NCI-H2171 (cell line): ENCODE measurements around the gene PLPPR3.
A peak's percentile ranks its signal among the peaks of the same experiment; 100 is the strongest.
"Not testable (repeated sequence)": the region's sequence is repeated elsewhere in the genome, so short reads cannot be mapped to it uniquely, and the experiment has no call there.

Experiments
- DNase-seq: peaks from one replicate; lab custom pipeline; 2025; lab: John Stamatoyannopoulos, UW

Gene PLPPR3

DNA sequence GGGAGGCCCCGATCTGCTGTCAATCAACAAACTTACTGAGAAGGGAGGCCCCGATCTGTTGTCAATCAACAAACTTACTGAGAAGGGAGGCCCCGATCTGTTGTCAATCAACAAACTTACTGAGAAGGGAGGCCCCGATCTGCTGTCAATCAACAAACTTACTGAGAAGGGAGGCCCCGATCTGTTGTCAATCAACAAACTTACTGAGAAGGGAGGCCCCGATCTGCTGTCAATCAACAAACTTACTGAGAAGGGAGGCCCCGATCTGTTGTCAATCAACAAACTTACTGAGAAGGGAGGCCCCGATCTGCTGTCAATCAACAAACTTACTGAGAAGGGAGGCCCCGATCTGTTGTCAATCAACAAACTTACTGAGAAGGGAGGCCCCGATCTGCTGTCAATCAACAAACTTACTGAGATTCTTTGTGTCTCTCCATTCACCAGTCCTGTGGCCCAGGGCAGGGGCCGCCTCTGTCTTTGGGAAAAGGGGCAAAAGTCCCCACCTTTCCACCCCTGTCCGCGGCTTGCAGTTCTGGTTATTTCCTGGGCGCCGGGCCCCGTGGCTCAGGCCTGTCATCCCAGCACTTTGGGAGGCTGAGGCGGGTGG is 32.0 kb upstream of the PLPPR3 start:
- DNase-seq: not testable (repeated sequence)

DNA sequence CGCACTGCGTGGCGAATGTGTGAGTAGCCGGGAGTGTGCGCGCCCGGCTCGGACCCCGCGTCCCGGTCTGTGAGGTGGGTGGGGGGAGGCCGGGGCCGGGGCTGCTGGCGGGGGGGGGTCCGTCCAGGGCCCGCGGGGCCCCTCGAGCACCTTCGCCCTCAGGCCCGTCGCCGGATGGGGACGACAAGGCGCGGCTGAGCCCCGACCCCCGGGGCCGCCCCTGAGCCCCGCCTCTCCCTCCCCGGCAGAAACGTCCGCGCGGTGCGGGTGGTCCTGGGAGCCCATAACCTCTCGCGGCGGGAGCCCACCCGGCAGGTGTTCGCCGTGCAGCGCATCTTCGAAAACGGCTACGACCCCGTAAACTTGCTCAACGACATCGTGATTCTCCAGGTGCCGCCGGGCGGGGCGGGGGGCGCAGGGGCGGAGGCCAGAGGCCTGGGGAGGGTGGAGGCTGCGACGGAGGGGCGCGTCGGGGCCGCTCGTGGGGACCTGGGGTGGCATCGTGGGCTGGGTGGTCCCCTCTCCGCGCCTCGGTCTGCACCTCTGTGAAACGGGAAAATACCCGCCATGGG is 31.3 kb upstream of the PLPPR3 start:
- DNase-seq: no peak

- no peak for DNase-seq
These were observed 30.6 kb upstream of the PLPPR3 start, which contains the start of gene ELANE for GRCh38 chr19:852136-853013. Gene ELANE (plus strand): TSS chr19:852303. CDS start chr19:852329, 26 bp downstream.

DNA sequence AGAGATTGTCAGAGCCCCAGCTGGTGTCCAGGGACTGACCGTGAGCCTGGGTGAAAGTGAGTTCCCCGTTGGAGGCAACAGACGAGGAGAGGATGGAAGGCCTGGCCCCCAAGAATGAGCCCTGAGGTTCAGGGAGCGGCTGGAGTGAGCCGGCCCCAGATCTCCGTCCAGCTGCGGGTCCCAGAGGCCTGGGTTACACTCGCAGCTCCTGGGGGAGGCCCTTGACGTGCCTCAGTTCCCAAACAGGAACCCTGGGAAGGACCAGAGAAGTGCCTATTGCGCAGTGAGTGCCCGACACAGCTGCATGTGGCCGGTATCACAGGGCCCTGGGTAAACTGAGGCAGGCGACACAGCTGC is 29.2 kb upstream of the PLPPR3 start:
- no peak for DNase-seq

- DNase-seq: no peak
These were observed 28.6 kb upstream of the PLPPR3 start for GRCh38 chr19:850221-850978.

- DNase-seq: not testable (repeated sequence)
These were observed 27.4 kb upstream of the PLPPR3 start for GRCh38 chr19:849195-849594.

DNA sequence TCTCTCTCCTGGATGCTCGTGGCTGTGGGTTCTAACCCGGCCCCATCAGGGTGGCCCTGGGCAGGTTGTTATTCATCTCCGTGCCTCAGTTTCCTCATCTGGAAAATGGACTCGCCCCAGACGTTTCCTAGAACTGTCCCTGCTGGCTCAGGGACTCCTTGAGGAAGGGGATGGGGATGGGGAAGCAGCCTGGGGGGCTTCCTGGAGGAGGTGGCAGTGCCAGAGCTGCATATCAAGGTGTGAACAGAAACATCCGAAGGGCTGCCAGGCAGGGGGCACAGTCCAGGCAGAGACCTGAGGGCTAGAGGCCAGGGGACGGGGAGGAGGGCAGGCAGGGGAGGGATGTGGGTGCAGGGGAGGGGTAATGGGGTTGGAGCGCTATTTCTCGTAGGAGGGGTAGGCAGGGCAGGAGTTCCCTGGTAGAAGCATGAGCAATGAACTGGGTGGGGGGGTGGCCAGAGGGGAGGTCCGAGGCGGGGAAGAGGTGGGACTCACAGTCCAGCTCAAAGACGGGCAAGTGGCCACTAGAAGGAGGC is 26.7 kb upstream of the PLPPR3 start:
- no peak for DNase-seq

DNA sequence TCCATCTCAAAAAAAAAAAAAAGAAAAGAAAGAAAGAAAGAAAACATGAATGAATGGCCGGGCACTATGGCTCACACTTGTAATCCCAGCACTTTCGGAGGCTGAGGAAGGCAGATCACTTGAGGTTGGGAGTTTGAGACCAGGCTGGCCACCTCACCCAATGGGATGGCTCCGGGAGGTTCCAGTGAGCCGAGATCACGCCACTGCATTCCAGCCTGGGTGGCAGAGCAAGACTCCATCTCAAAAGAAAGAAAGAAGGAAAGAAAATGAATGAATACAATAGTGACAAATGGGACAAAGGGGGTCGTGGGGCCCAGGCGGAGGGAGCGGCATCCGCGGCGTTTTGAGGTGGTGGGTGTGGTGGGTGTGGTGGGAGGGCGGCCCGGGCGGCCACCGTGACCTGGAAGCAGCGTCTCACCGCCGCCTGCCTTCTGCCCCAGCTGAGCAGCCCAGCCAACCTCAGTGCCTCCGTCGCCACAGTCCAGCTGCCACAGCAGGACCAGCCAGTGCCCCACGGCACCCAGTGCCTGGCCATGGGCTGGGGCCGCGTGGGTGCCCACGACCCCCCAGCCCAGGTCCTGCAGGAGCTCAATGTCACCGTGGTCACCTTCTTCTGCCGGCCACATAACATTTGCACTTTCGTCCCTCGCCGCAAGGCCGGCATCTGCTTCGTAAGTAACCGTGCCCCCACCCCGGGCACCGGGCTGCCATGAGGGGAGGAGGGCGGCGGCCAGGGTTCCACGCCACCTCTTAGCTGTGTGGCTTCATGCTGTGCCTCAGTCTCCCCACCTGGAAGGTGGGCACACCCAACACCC is 24.2 kb upstream of the PLPPR3 start:
- no peak for DNase-seq

DNA sequence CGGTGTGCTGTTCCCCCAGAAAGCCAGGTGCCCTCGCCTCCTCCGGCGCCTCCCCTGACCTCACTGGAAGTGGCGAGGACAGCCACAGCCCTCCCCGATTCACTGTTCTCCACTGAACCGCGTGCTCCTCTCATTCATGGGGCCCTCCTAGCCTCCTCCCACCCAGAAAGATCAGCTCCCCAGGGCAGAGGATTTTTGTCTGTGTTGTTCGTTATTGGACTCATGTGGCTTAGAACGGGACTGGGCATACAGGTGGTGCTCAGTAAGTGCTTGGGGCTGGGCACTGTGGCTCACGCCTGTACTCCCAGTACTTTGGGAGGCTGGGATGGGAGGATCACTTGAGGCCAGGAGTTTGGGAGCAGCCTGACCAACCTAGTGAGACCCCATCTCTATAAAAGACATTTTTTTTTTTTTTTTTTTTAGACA is 22.8 kb upstream of the PLPPR3 start:
- no peak for DNase-seq

DNA sequence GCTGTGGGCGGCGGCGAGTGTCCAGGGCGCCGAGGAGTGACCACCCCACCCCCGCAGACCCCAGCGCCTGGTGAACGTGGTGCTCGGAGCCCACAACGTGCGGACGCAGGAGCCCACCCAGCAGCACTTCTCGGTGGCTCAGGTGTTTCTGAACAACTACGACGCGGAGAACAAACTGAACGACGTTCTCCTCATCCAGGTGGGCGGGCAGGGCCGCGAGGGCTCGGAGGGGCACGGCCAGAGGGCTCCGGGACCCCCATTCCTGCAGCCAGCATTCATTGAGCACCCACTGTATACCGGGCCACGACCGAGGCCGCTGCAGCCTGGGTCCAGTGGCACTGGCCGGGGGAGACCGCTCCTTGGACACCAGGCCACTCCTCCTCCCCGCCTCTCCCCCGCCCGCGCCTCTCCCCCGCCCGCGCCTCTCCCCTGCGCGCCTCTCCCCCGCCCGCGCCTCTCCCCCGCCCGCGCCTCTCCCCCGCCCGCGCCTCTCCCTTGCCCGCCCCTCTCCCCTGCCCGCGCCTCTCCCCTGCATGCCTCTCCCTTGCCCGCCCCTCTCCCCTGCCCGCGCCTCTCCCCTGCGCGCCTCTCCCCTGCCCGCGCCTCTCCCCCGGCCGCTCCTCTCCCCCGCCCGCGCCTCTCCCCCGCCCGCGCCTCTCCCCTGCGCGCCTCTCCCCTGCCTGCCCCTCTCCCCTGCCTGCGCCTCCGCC is 22.2 kb upstream of the PLPPR3 start:
- peak; percentile 33 for DNase-seq

GRCh38 chr19:843180-843835 is 21.6 kb upstream of the PLPPR3 start:
- no peak for DNase-seq

DNA sequence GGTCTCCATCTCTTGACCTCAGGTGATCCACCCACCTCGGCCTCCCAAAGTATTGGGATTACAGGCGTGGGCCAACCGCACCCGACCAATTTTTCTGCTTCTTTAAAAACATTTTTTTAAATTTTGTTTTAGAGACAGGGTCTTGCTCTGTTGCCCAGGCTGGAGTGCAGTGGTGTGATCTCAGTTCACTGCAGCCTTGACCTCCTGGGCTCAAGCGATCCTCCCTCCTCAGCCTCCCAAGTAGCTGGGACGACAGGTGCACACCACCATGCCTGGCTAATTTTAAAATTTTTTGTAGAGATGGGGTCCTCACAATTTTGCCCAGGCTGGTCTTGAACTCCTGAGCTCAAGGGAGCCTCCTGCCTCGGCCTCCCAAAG is 21.0 kb upstream of the PLPPR3 start:
- not testable (repeated sequence) for DNase-seq

GRCh38 chr19:840519-841206 is 18.9 kb upstream of the PLPPR3 start, which contains the start of gene PRTN3:
Gene PRTN3 (plus strand): TSS chr19:840999. CDS start chr19:841009, 10 bp downstream.
- DNase-seq: no peak

DNA sequence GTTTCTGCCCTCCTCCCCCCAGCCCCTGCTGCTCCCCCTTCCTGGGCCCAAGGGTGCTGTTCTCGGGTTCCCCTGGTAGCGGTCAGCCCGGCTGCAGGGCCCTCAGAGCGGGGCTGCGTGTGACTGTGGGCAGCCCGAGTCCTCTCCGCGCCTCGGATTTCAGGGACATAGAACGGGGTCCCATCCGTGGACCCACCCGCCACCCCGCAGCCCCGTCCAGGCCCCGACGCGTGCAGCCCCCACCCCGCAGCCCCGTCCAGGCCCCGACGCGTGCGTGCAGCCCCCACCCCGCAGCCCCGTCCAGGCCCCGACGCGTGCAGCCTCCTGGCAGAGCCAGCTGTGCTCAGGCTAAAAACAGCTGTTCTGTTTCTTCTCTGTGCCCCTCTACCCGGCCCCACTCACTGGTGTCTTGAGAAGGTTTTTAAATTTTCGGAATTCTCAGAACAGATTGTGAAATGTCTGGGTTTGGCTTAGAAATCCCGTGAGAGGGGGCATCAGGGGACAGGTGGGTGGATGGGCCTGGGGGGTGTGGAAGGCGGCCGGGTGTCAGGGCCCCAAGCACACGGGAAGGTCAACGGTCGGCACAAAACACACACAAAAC is 13.6 kb upstream of the PLPPR3 start:
- no peak for DNase-seq

- no peak for DNase-seq
These were observed 12.5 kb upstream of the PLPPR3 start for GRCh38 chr19:834216-834615.

DNA sequence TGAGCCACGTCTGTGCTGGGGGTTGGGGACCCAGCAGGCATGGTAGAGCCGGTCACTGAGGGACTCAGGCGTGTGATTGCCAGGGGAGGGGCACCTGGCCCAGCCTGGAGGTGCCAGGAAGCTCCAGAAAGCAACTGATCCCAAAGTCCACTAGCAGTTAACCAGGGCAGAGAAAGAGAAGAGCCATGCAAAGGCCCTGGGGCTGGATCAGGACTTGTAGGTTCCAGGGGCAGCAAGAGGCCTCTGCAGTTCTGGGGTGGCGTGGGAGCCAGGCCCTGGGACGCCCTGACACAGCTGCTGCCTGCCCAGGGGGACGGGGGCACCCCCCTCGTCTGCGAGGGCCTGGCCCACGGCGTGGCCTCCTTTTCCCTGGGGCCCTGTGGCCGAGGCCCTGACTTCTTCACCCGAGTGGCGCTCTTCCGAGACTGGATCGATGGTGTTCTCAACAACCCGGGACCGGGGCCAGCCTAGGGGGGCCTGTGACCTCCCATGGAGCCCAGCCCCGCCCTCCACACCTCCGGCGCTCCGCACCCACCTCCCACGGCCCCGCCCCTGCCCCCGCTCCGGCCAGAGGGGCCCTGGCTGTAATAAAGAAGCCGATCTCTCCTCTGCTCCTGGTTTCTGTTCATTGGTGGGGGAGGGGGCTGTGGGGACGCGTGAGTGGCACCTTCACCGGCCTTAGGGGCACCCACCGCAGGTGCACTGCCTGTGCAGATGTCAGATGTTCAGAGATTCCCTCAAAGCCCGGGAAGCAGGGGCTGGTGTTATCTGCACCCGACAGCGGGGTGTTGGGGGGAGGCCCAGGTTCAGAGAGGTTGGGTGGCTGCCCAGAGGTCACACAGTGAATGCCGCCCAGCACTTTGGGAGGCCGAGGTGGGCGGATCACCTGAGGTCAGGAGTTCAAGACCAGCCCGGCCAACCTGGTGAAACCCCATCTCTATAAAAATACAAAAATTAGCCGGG is 9.9 kb upstream of the PLPPR3 start:
- DNase-seq: no peak

DNA sequence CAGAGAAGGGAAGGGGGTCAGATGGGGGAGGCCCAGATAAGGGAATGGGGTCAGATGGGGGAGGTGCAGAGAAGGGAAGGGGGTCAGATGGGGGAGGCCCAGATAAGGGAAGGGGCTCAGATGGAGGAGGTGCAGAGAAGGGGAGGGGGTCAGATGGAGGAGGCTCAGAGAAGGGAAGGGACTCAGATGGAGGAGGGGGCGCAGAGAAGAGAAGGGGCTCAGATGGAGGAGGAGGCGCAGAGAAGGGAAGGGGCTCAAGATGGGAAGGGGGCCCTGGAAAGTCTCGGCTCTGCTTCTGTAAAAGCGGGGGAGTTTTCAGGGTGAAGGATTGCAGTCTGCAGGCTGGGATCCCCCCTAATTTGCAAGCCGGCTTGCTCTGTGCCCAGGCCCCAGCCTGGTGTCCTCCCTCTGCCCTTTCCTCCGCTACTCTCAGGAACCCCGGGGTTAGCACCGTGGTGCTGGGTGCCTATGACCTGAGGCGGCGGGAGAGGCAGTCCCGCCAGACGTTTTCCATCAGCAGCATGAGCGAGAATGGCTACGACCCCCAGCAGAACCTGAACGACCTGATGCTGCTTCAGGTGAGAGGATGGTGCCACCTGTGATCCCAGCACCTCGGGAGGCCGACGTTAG is 7.5 kb upstream of the PLPPR3 start:
- no peak for DNase-seq
